Kidney (tissue), 22 donors: ENCODE measurements around the gene TEX38. TPM values are rescaled to one million over a fixed set of nuclear protein-coding genes. Genes with fewer than 3 reads are reported as not detected.

ENCODE experiments used
- DNase-seq, 5 donors: peaks; one replicate each; pipeline ENCODE4 v3.0.0-alpha.2; 2013 to 2020
- FAIRE-seq: peaks from 2 replicates; lab custom pipeline; 2012; peaks lifted over from hg19 to GRCh38; lab: Jason Lieb, UNC
- H3K27ac ChIP-seq, 2 donors: one replicate each; pipeline ENCODE4 v1.7.0; 2013; ENCODE audit warnings: low read depth in 2 of 2, low read length in 2 of 2, inconsistent platforms in 1 of 2
- H3K27me3 ChIP-seq: one replicate; pipeline ENCODE4 v1.7.1; 2013; ENCODE audit warnings: low read length, inconsistent platforms; ENCODE audit not compliant: control insufficient read depth, insufficient read depth
- H3K36me3 ChIP-seq, 3 donors: one replicate each; pipeline versions ENCODE4 v1.7.0 to v1.7.1; 2013; ENCODE audit warnings: low read length in 3 of 3, control low read depth in 1 of 3, inconsistent platforms in 1 of 3; ENCODE audit not compliant: insufficient read depth in 3 of 3, control insufficient read depth in 2 of 3
- H3K4me1 ChIP-seq, 3 donors: one replicate each; pipeline versions ENCODE4 v1.7.0 to v1.7.1; 2013; ENCODE audit warnings: low read length in 3 of 3, inconsistent platforms in 1 of 3, low read depth in 1 of 3; ENCODE audit not compliant: control insufficient read depth in 2 of 3, insufficient read depth in 2 of 3
- H3K4me3 ChIP-seq, 3 donors: one replicate each; pipeline versions ENCODE4 v1.7.0 to v1.8.1; 2013; ENCODE audit warnings: low read length in 3 of 3, control low read depth in 1 of 3, inconsistent platforms in 1 of 3
- H3K9ac ChIP-seq, 3 donors: one replicate each; pipeline versions ENCODE4 v1.7.0 to v1.7.1; 2013; ENCODE audit warnings: low read length in 3 of 3, control low read depth in 1 of 3, inconsistent platforms in 1 of 3
- H3K9me3 ChIP-seq, 3 donors: one replicate each; pipeline versions ENCODE4 v1.7.0 to v1.7.1; 2013; ENCODE audit warnings: low read length in 3 of 3, control low read depth in 1 of 3, inconsistent platforms in 1 of 3; ENCODE audit not compliant: control insufficient read depth in 2 of 3, insufficient read depth in 1 of 3
- intact Hi-C: fragments of 100-400 bp; cut with DNase I; formaldehyde crosslinking; loops from one replicate; pipeline ENCODE4 v1.11.1; 2022
- long read RNA-seq, 10 donors: library from polyadenylated mRNA in 1 of 10; unstranded in 1 of 10; transcript quantifications; one replicate each; pipeline ENCODE4 v2.0.0 and lab custom pipeline, GENCODE V29; 2021 to 2026
- polyA plus RNA-seq: library from polyadenylated mRNA; stranded (reverse); fragments of 350-450 nt; fragmentation: Illumina TruSeq; extraction: RNeasy Lipid Tissue Mini Kit (QIAGEN cat#74804); gene quantifications from one replicate; pipeline ENCODE4 v1.2.3, GENCODE V29; 2014; ENCODE audit warnings: low read depth, low replicate concordance; ENCODE audit not compliant: insufficient read depth
- total RNA-seq: library from RNA; stranded (reverse); fragmentation: NEBNext Ultra II Directional; extraction: Animal tissue kit (Norgen Biotek cat#: 25700); gene quantifications from one replicate; pipeline ENCODE4 v1.2.1, GENCODE V29; 2021
- TF ChIP-seq, protein P1 (sequence below): IDR thresholded peaks from 3 replicates; pipeline ENCODE4 v1.5.1; 2012; ENCODE audit warnings: mild to moderate bottlenecking, moderate library complexity, borderline replicate concordance; ENCODE audit not compliant: insufficient read depth; ENCODE audit errors: extremely low read depth
- donor health status: control.
- donor health status: control.
- donor health status: control.
- donor health status: control.
- donor health status: control.
- donor health status: DM: yes; HTN: yes; CAD: no.
- donor health status: Normal renal cell carcinoma (clear cell type).

Gene TEX38
- 0.35 TPM for total RNA-seq
- not detected for polyA plus RNA-seq
- long read RNA-seq, donor 1 = 0 reads
- long read RNA-seq, donor 2 = 0 reads
- long read RNA-seq, donor 3 = 0 reads
- long read RNA-seq, donor 4 = 0 reads
- long read RNA-seq, donor 5 = 0 reads
- long read RNA-seq, donor 6 = 0 reads
- long read RNA-seq, donor 7 = 0 reads
- long read RNA-seq, donor 8 = 0 reads
- long read RNA-seq, donor 9 = 0 reads
- long read RNA-seq, donor 10 = 0 reads

DNA sequence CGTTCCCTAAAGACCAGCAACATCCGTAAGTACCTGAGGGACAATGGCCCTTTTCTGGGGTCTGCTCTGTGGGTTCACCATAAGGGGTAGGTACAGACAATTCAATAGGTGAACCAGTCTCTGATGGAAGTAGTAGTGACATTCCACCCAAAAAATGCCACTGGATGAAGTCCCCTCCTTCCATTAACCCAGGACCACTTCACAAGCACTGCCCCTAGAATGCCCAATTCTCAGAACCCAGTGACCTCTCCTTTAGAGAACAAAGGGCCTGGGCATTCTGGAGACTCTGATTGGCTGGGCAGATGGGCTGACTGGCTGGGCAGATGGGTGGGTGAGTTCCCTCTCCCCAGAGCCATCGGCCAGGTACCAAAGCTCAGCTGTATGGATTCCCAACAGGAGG, at the start of gene TEX38:
TEX38 (plus strand) TSS at position 301 of the 400 bp plus-strand sequence; CDS start at position 382, 81 bp downstream.
- Histone ChIP-seq H3K4me3 (no peak within 1 kb of the TSS), H3K4me1 (peaks cover 3 to 9% (median 7%) of the 10 kb centered on the region in 3 donors), H3K27me3 (no peaks in the 10 kb centered on the region), H3K9ac (no peak within 1 kb of the TSS), H3K9me3 (no peaks in the 10 kb centered on the region), H3K36me3 (peaks cover 0 to 9% (median 3%) of the 10 kb centered on the region in 3 donors), H3K27ac (no peak within 1 kb of the TSS)
- TF ChIP-seq, protein P1, sequence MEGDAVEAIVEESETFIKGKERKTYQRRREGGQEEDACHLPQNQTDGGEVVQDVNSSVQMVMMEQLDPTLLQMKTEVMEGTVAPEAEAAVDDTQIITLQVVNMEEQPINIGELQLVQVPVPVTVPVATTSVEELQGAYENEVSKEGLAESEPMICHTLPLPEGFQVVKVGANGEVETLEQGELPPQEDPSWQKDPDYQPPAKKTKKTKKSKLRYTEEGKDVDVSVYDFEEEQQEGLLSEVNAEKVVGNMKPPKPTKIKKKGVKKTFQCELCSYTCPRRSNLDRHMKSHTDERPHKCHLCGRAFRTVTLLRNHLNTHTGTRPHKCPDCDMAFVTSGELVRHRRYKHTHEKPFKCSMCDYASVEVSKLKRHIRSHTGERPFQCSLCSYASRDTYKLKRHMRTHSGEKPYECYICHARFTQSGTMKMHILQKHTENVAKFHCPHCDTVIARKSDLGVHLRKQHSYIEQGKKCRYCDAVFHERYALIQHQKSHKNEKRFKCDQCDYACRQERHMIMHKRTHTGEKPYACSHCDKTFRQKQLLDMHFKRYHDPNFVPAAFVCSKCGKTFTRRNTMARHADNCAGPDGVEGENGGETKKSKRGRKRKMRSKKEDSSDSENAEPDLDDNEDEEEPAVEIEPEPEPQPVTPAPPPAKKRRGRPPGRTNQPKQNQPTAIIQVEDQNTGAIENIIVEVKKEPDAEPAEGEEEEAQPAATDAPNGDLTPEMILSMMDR = no peak
- intact Hi-C loops = no loop called here
- FAIRE-seq (no peak), DNase-seq (no peak)

DNA sequence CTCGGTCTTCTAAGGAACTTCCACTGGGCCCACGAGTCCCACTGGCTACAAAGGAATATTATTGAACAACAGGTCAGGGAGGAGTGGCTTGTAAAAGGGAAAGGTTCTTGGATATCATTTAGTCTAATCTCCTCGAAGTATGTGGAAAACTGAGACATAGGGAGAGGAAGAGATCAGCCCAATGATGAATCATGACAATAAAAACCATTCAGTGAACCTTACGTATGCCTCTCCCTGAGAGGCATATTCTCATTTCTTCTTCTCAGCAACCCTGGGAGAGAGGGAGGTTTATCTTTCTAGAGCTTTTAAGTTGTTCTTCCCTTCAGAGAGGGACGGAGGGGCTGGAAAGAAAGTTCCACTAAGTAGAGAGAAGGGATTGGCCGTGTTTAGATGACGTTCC, 49.7 kb upstream of the TEX38 start:
- Histone ChIP-seq H3K4me3 (no peak overlapping the region), H3K27ac (no peak overlapping the region), H3K4me1 (peaks cover 0 to 5% (median 3%) of the 10 kb centered on the region in 3 donors), H3K9me3 (no peaks in the 10 kb centered on the region), H3K9ac (no peak overlapping the region), H3K36me3 (no peaks in the 10 kb centered on the region), H3K27me3 (no peaks in the 10 kb centered on the region)
- no peak for FAIRE-seq
- intact Hi-C loops = no loop called here
- DNase-seq = no peak
- TF ChIP-seq, protein P1 = no peak

DNA sequence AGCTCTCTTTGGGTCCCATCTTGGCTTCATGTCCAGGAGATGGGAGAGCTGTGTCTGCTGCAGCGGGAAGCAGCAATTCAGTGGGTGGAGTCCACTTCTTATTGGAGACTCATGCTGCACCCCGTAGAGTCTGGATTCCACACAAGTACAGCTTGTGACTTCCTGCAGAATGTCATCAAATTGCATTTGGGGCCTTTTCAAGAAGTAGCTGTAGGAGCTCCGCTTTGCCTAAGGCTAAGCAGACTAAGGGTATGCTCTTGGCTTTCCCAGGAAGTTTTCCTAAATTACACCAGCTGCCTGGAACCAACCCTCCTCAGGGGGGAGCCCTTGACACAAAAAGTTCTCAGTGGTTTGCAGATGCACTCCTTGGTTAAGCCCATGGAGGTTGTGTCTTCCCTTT, 49.3 kb upstream of the TEX38 start:
- H3K4me1 ChIP-seq = peaks cover 0 to 2% (median 1%) of the 10 kb centered on the region in 3 donors
- intact Hi-C loops = no loop called here
- no peaks in the 10 kb centered on the region for H3K27me3 ChIP-seq
- no peak overlapping the region for H3K27ac ChIP-seq
- FAIRE-seq (no peak), DNase-seq (no peak)
- TF ChIP-seq, protein P1 = peak; percentile 9
- no peaks in the 10 kb centered on the region for H3K36me3 ChIP-seq
- no peak overlapping the region for H3K9ac ChIP-seq
- no peaks in the 10 kb centered on the region for H3K9me3 ChIP-seq
- no peak overlapping the region for H3K4me3 ChIP-seq
